ENCODE data around the gene TRPV5.

The TRPV5 gene

GRCh38 chr7:142865766-142866165, 67.8 kb downstream of the TRPV5 start:
- TF ChIP-seq FOXP2 (optimal IDR thresholded peaks at IDR 0.05; ENCODE audit: control extremely low read depth, extremely low read length, insufficient read depth) (no peak), EZH2 (IDR thresholded peaks at IDR 0.05) (no peak), POLR2AphosphoS5 (IDR thresholded peaks at IDR 0.05; ENCODE audit: borderline replicate concordance, low read depth, low read length) (no peak)
- Histone ChIP-seq H3K36me3 (ENCODE audit: insufficient read depth, low read length) (no peaks in the 10 kb centered on the region), H3K9ac (ENCODE audit: insufficient read length) (no peak overlapping the region)

GRCh38 chr7:142864980-142865747, 68.4 kb downstream of the TRPV5 start:
- Histone ChIP-seq H3K9me3 (ENCODE audit: low read depth, low read length) (no peaks in the 10 kb centered on the region), H3K9ac (ENCODE audit: insufficient read length) (no peak overlapping the region), H3K4me3 (no peak overlapping the region), H3K36me3 (ENCODE audit: insufficient read depth, low read length) (no peaks in the 10 kb centered on the region), H3K27ac (no peak overlapping the region)
- DNase-seq (ENCODE audit: low read depth, low spot score): no peak
- TF ChIP-seq POLR2AphosphoS5 (IDR thresholded peaks at IDR 0.05; ENCODE audit: borderline replicate concordance, low read depth, low read length): no peak
- no peak for TF ChIP-seq EZH2 (IDR thresholded peaks at IDR 0.05)
- no peak for TF ChIP-seq FOXP2 (optimal IDR thresholded peaks at IDR 0.05; ENCODE audit: control extremely low read depth, extremely low read length, insufficient read depth)

More at GRCh38 chr7:142865766-142866165, 67.8 kb downstream of the TRPV5 start:
- Histone ChIP-seq H3K27ac (no peak overlapping the region), H3K9me3 (ENCODE audit: low read depth, low read length) (no peaks in the 10 kb centered on the region), H3K4me3 (no peak overlapping the region)
- no peak for DNase-seq (ENCODE audit: low read depth, low spot score)

GRCh38 chr7:142863891-142864685, 69.5 kb downstream of the TRPV5 start:
- no peak for TF ChIP-seq FOXP2 (optimal IDR thresholded peaks at IDR 0.05; ENCODE audit: control extremely low read depth, extremely low read length, insufficient read depth)
- no peak for TF ChIP-seq EZH2 (IDR thresholded peaks at IDR 0.05)
- no peak for TF ChIP-seq POLR2AphosphoS5 (IDR thresholded peaks at IDR 0.05; ENCODE audit: borderline replicate concordance, low read depth, low read length)
- Histone ChIP-seq H3K27ac (no peak overlapping the region), H3K36me3 (ENCODE audit: insufficient read depth, low read length) (no peaks in the 10 kb centered on the region), H3K4me3 (no peak overlapping the region), H3K9me3 (ENCODE audit: low read depth, low read length) (no peaks in the 10 kb centered on the region), H3K9ac (ENCODE audit: insufficient read length) (no peak overlapping the region)
- DNase-seq (ENCODE audit: low read depth, low spot score): no peak

- no peak overlapping the region for H3K4me3 ChIP-seq
- H3K36me3 ChIP-seq (ENCODE audit: insufficient read depth, low read length): no peaks in the 10 kb centered on the region
- H3K9ac ChIP-seq (ENCODE audit: insufficient read length): no peak overlapping the region
- no peak for DNase-seq (ENCODE audit: low read depth, low spot score)
- H3K27ac ChIP-seq: no peak overlapping the region
- no peaks in the 10 kb centered on the region for H3K9me3 ChIP-seq (ENCODE audit: low read depth, low read length)
- TF ChIP-seq EZH2 (IDR thresholded peaks at IDR 0.05) (no peak), FOXP2 (optimal IDR thresholded peaks at IDR 0.05; ENCODE audit: control extremely low read depth, extremely low read length, insufficient read depth) (no peak), POLR2AphosphoS5 (IDR thresholded peaks at IDR 0.05; ENCODE audit: borderline replicate concordance, low read depth, low read length) (no peak)
Observed at GRCh38 chr7:142862786-142863400, 70.7 kb downstream of the TRPV5 start.

- TF ChIP-seq POLR2AphosphoS5 (IDR thresholded peaks at IDR 0.05; ENCODE audit: borderline replicate concordance, low read depth, low read length) (no peak), FOXP2 (optimal IDR thresholded peaks at IDR 0.05; ENCODE audit: control extremely low read depth, extremely low read length, insufficient read depth) (no peak)
- Histone ChIP-seq H3K36me3 (ENCODE audit: insufficient read depth, low read length) (no peaks in the 10 kb centered on the region), H3K4me3 (no peak overlapping the region), H3K27ac (no peak overlapping the region), H3K9ac (ENCODE audit: insufficient read length) (no peak overlapping the region), H3K9me3 (ENCODE audit: low read depth, low read length) (no peaks in the 10 kb centered on the region)
- DNase-seq (ENCODE audit: low read depth, low spot score): no peak
Observed at GRCh38 chr7:142862351-142862750, 71.2 kb downstream of the TRPV5 start.

GRCh38 chr7:142860968-142861367, 72.6 kb downstream of the TRPV5 start:
- Histone ChIP-seq H3K9ac (ENCODE audit: insufficient read length) (no peak overlapping the region), H3K9me3 (ENCODE audit: low read depth, low read length) (no peaks in the 10 kb centered on the region), H3K27ac (no peak overlapping the region), H3K4me3 (no peak overlapping the region), H3K36me3 (ENCODE audit: insufficient read depth, low read length) (no peaks in the 10 kb centered on the region)
- TF ChIP-seq FOXP2 (optimal IDR thresholded peaks at IDR 0.05; ENCODE audit: control extremely low read depth, extremely low read length, insufficient read depth): no peak
- TF ChIP-seq EZH2 (IDR thresholded peaks at IDR 0.05): no peak
- no peak for TF ChIP-seq POLR2AphosphoS5 (IDR thresholded peaks at IDR 0.05; ENCODE audit: borderline replicate concordance, low read depth, low read length)
- DNase-seq (ENCODE audit: low read depth, low spot score): no peak

- TF ChIP-seq FOXP2 (optimal IDR thresholded peaks at IDR 0.05; ENCODE audit: control extremely low read depth, extremely low read length, insufficient read depth): no peak
- TF ChIP-seq POLR2AphosphoS5 (IDR thresholded peaks at IDR 0.05; ENCODE audit: borderline replicate concordance, low read depth, low read length): no peak
- no peak for TF ChIP-seq EZH2 (IDR thresholded peaks at IDR 0.05)
- DNase-seq (ENCODE audit: low read depth, low spot score): no peak
- Histone ChIP-seq H3K9me3 (ENCODE audit: low read depth, low read length) (no peaks in the 10 kb centered on the region), H3K36me3 (ENCODE audit: insufficient read depth, low read length) (no peaks in the 10 kb centered on the region), H3K9ac (ENCODE audit: insufficient read length) (no peak overlapping the region), H3K27ac (no peak overlapping the region), H3K4me3 (no peak overlapping the region)
Observed at GRCh38 chr7:142859829-142860228, 73.7 kb downstream of the TRPV5 start.

GRCh38 chr7:142859411-142859810, 74.1 kb downstream of the TRPV5 start:
- DNase-seq (ENCODE audit: low read depth, low spot score): no peak
- TF ChIP-seq POLR2AphosphoS5 (IDR thresholded peaks at IDR 0.05; ENCODE audit: borderline replicate concordance, low read depth, low read length): no peak
- no peak for TF ChIP-seq EZH2 (IDR thresholded peaks at IDR 0.05)
- no peak for TF ChIP-seq FOXP2 (optimal IDR thresholded peaks at IDR 0.05; ENCODE audit: control extremely low read depth, extremely low read length, insufficient read depth)
- no peak overlapping the region for H3K4me3 ChIP-seq
- H3K9ac ChIP-seq (ENCODE audit: insufficient read length): no peak overlapping the region
- no peak overlapping the region for H3K27ac ChIP-seq
- no peaks in the 10 kb centered on the region for H3K9me3 ChIP-seq (ENCODE audit: low read depth, low read length)
- no peaks in the 10 kb centered on the region for H3K36me3 ChIP-seq (ENCODE audit: insufficient read depth, low read length)

Measured in SK-N-MC (cell line).